ENCODE results near the gene PIM1. TPM values are rescaled to one million over a fixed set of nuclear protein-coding genes. Genes with fewer than 3 reads are reported as not detected.

The PIM1 gene
- total RNA-seq, 1 experiment from 2014 or later = 47.5 TPM

- no peak overlapping the region for H3K4me3 Mint-ChIP-seq
Measured at GRCh38 chr6:37190159-37190535, 20.2 kb downstream of the PIM1 start.

More at GRCh38 chr6:37190159-37190535, 20.2 kb downstream of the PIM1 start:
- Histone ChIP-seq H2BK15ac (ENCODE audit: low read depth, low read length) (no peak overlapping the region), H3K18ac (ENCODE audit: insufficient read length, low read depth, low read length) (no peak overlapping the region), H3K79me1 (ENCODE audit: insufficient read depth, low read depth, low read length, poor library complexity, severe bottlenecking) (no peaks in the 10 kb centered on the region), H3K9ac (ENCODE audit: extremely low read depth, insufficient read length, low read length) (no peak overlapping the region), H2AFZ (ENCODE audit: low read length) (no peak overlapping the region), H3K4ac (ENCODE audit: low read depth, low read length) (no peak overlapping the region), H4K91ac (ENCODE audit: insufficient read length, low read depth, low read length) (no peak overlapping the region), H3K4me1 (ENCODE audit: insufficient read depth, low read length) (no peaks in the 10 kb centered on the region), H2AK5ac (ENCODE audit: insufficient read length, low read length) (no peak overlapping the region), H4K5ac (ENCODE audit: insufficient read length, low read depth, low read length) (no peak overlapping the region), H3K14ac (ENCODE audit: insufficient read depth, low read length) (no peak overlapping the region), H3K23ac (ENCODE audit: insufficient read length, low read depth, low read length) (no peak overlapping the region), H3K27me3 (ENCODE audit: insufficient read depth, low read length) (no peaks in the 10 kb centered on the region), H3K23me2 (ENCODE audit: insufficient read length, low read depth, low read length, poor library complexity, severe bottlenecking) (no peaks in the 10 kb centered on the region), H2BK12ac (ENCODE audit: insufficient read length, low read depth, low read length) (no peak overlapping the region), H3K56ac (ENCODE audit: insufficient read length, low read depth, low read length) (no peak overlapping the region), H3K79me2 (ENCODE audit: insufficient read depth, low read length) (no peaks in the 10 kb centered on the region), H2BK20ac (ENCODE audit: low read depth, low read length, poor library complexity, severe bottlenecking) (no peak overlapping the region), H4K8ac (replicated peaks; ENCODE audit: insufficient read length, low read depth, low read length) (no peak overlapping the region), H3T11ph (ENCODE audit: low read length) (no peak overlapping the region), H3K27ac (ENCODE audit: insufficient read length, low read depth, low read length) (no peak overlapping the region), H2BK5ac (ENCODE audit: insufficient read length, low read length) (no peak overlapping the region), H2BK120ac (ENCODE audit: low read depth, low read length, poor library complexity, severe bottlenecking) (no peak overlapping the region), H3K4me2 (ENCODE audit: insufficient read depth, insufficient read length, low read length) (no peak overlapping the region), H4K20me1 (ENCODE audit: control insufficient read depth, insufficient read depth, insufficient read length) (no peaks in the 10 kb centered on the region), H3K9me3 (ENCODE audit: control insufficient read depth, low read depth, low read length) (no peaks in the 10 kb centered on the region)
- no peaks in the 10 kb centered on the region for H3K36me3 Mint-ChIP-seq (ENCODE audit: insufficient read depth in 1 of 3, low read depth in 3 of 3)
- no peak overlapping the region for H3K27ac Mint-ChIP-seq
- no peak for DNase-seq
- H3K27me3 Mint-ChIP-seq (ENCODE audit: low read depth) = no peaks in the 10 kb centered on the region
- WGBS (ENCODE audit: extremely low coverage, insufficient read length, low lambda C conversion rate) = no CpG with 5 or more reads among the region's 1 CpG
- H3K4me1 Mint-ChIP-seq = peaks cover 7 to 13% of the 10 kb centered on the region in 2 experiments
- peaks cover 0 to 6% of the 10 kb centered on the region in 2 experiments; a peak in 1 of 5 replicates for H3K9me3 Mint-ChIP-seq
- TF ChIP-seq, protein P1, sequence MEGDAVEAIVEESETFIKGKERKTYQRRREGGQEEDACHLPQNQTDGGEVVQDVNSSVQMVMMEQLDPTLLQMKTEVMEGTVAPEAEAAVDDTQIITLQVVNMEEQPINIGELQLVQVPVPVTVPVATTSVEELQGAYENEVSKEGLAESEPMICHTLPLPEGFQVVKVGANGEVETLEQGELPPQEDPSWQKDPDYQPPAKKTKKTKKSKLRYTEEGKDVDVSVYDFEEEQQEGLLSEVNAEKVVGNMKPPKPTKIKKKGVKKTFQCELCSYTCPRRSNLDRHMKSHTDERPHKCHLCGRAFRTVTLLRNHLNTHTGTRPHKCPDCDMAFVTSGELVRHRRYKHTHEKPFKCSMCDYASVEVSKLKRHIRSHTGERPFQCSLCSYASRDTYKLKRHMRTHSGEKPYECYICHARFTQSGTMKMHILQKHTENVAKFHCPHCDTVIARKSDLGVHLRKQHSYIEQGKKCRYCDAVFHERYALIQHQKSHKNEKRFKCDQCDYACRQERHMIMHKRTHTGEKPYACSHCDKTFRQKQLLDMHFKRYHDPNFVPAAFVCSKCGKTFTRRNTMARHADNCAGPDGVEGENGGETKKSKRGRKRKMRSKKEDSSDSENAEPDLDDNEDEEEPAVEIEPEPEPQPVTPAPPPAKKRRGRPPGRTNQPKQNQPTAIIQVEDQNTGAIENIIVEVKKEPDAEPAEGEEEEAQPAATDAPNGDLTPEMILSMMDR (conservative IDR thresholded peaks at IDR 0.05) = no peak
